ENCODE measurements around the gene FBXO9. TPM values are rescaled to one million over a fixed set of nuclear protein-coding genes. Genes with fewer than 3 reads are reported as not detected.

FBXO9 gene
- total RNA-seq, 1 experiment from 2014 or later, result 71.0 TPM

- H3K27me3 ChIP-seq (ENCODE audit: insufficient read depth, low read length), result no peaks in the 10 kb centered on the region
- no peaks in the 10 kb centered on the region for H3K4me1 ChIP-seq (ENCODE audit: control insufficient read depth in 1 of 2, insufficient read depth in 2 of 2, low read length in 2 of 2)
- no peak overlapping the region for H3K4me3 ChIP-seq (replicated peaks in 1 of 2; ENCODE audit: low read depth in 1 of 2, low read length in 2 of 2)
- no peak overlapping the region for H3K4me2 ChIP-seq (ENCODE audit: low read length)
- ChIA-PET RAD21 (ENCODE audit: low non-redundant PET in 1 of 2, low total read pairs in 2 of 2, uncharacterized antibody in 2 of 2, unreplicated experiment in 2 of 2) (no interaction called here), CTCF (no interaction called here), POLR2A (no interaction called here)
- H3K36me3 ChIP-seq (ENCODE audit: control insufficient read depth in 1 of 2, insufficient read depth in 2 of 2, low read length in 2 of 2), result peaks cover 44 to 55% of the 10 kb centered on the region in 2 experiments; a peak in 3 of 4 replicates
- ATAC-seq, result no peak
- no peak overlapping the region for H2AFZ ChIP-seq (ENCODE audit: low read depth, low read length, poor library complexity, severe bottlenecking)
- BruUV-seq (replicated peaks), result no TSS peak
- TF ChIP-seq SP1 (IDR thresholded peaks at IDR 0.05; ENCODE audit: low read depth), result no peak
- no peak for TF ChIP-seq RAD21 (IDR thresholded peaks at IDR 0.05; ENCODE audit: low read depth)
- no peak for TF ChIP-seq ZFX (IDR thresholded peaks at IDR 0.05)
- TF ChIP-seq ATF3 (IDR thresholded peaks at IDR 0.05), result no peak
- TF ChIP-seq CBX3 (IDR thresholded peaks at IDR 0.05; ENCODE audit: low read depth), result no peak
- TF ChIP-seq POLR2A (IDR thresholded peaks at IDR 0.05; ENCODE audit: borderline replicate concordance, extremely low read depth, insufficient read depth, insufficient read length), result no peak
- no peak for TF ChIP-seq ZBTB33 (IDR thresholded peaks at IDR 0.05; ENCODE audit: extremely low read depth, insufficient replicate concordance, low read length)
- no peak for TF ChIP-seq CEBPB (IDR thresholded peaks at IDR 0.05; ENCODE audit: low read depth)
- TF ChIP-seq REST (IDR thresholded peaks at IDR 0.05; ENCODE audit: low read depth), result no peak
- TF ChIP-seq JUND (IDR thresholded peaks at IDR 0.05), result no peak
- no peak for TF ChIP-seq POLR2AphosphoS5 (IDR thresholded peaks at IDR 0.05; ENCODE audit: low read depth, low read length)
- TF ChIP-seq MAX (IDR thresholded peaks at IDR 0.05), result no peak
- TF ChIP-seq ZNF274 (IDR thresholded peaks at IDR 0.05; ENCODE audit: low read depth, low read length), result no peak
- TF ChIP-seq ELF1 (IDR thresholded peaks at IDR 0.05; ENCODE audit: borderline replicate concordance, low read depth), result no peak
- TF ChIP-seq SIN3A (IDR thresholded peaks at IDR 0.05; ENCODE audit: low read depth), result no peak
- TF ChIP-seq CTCF (IDR thresholded peaks at IDR 0.05 in 2 of 3, conservative IDR thresholded peaks at IDR 0.05 in 1 of 3; ENCODE audit: borderline replicate concordance in 1 of 3, insufficient read depth in 1 of 3, low read depth in 2 of 3, low read length in 2 of 3), result no peak
- no peak for TF ChIP-seq TCF7L2 (IDR thresholded peaks at IDR 0.05; ENCODE audit: borderline replicate concordance, extremely low read depth, insufficient read depth, insufficient read length)
- no peak for DNase-seq (ENCODE audit: low read depth, low spot score)
- intact Hi-C loops (cut with micrococcal nuclease), result no loop called here
- no peaks in the 10 kb centered on the region for H3K79me2 ChIP-seq (ENCODE audit: insufficient read depth, low read length)
- no peaks in the 10 kb centered on the region for H3K9me3 ChIP-seq (ENCODE audit: control insufficient read depth in 1 of 2, insufficient read depth in 1 of 2, low read depth in 1 of 2, low read length in 2 of 2)
- H3K9ac ChIP-seq (ENCODE audit: low read length), result no peak overlapping the region
- H3K27ac ChIP-seq (ENCODE audit: low read depth, low read length), result no peak overlapping the region
- H4K20me1 ChIP-seq (ENCODE audit: insufficient read depth), result no peaks in the 10 kb centered on the region
- no peaks in the 10 kb centered on the region for H3K9me2 ChIP-seq (ENCODE audit: insufficient read depth)
These were observed 25.4 kb downstream of the FBXO9 start for GRCh38 chr6:53090576-53090975.

Data from HCT116 (cell line).